ENCODE data around the gene USP13.

USP13 gene

GRCh38 chr3:179743913-179744312 lies 91.1 kb downstream of the USP13 start:
- DNase-seq (ENCODE audit: extremely low spot score): no peak
- ChIA-PET CTCF (no interaction called here), POLR2A (no interaction called here)
- TF ChIP-seq, protein P1, sequence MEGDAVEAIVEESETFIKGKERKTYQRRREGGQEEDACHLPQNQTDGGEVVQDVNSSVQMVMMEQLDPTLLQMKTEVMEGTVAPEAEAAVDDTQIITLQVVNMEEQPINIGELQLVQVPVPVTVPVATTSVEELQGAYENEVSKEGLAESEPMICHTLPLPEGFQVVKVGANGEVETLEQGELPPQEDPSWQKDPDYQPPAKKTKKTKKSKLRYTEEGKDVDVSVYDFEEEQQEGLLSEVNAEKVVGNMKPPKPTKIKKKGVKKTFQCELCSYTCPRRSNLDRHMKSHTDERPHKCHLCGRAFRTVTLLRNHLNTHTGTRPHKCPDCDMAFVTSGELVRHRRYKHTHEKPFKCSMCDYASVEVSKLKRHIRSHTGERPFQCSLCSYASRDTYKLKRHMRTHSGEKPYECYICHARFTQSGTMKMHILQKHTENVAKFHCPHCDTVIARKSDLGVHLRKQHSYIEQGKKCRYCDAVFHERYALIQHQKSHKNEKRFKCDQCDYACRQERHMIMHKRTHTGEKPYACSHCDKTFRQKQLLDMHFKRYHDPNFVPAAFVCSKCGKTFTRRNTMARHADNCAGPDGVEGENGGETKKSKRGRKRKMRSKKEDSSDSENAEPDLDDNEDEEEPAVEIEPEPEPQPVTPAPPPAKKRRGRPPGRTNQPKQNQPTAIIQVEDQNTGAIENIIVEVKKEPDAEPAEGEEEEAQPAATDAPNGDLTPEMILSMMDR (IDR thresholded peaks at IDR 0.05; ENCODE audit: control extremely low read depth, extremely low read depth, low read depth, missing control alignments): no peak

DNA sequence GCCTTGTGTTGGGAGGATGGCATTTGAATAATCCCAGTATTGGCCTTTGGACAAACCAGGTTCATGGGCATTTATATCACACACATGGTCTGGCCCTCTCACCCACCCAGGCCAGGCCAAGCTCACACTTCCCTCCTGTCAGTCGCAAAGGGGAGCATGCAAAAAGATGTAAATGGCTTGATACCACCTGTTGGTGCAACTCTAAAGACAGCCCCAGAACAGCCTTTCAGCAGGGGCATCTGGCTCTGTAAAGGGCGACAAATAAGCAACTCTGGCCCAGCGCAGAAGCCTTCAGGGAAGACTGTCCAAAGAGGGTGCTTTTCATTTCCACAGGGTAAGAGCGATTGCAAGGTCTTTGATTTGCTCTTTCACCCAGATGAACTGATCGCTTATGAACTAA lies 91.8 kb downstream of the USP13 start:
- no peak for DNase-seq (ENCODE audit: extremely low spot score)
- TF ChIP-seq, protein P1 (IDR thresholded peaks at IDR 0.05; ENCODE audit: control extremely low read depth, extremely low read depth, low read depth, missing control alignments): no peak
- ChIA-PET POLR2A (no interaction called here), CTCF (no interaction called here)

DNA sequence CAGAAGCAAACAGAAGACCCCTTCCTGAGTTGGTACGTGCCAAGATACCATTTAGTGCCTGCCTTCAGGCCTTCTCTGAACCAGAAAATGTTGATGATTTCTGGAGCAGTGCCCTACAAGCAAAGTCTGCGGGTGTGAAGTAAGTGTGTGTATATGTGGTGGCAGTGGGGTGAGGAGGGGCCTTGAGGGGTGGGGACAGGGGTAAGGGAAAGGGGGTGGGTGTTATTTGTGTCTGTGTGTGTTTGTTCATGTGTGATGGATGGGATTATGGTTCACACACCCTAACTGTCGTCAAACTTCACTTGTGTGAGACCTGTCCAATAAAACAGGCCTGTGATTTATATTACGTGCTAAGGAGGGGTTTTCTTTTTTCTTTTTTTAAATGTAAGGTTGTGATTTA lies 92.2 kb downstream of the USP13 start:
- CTCF ChIA-PET: no interaction called here
- no peak for DNase-seq (ENCODE audit: extremely low spot score)
- TF ChIP-seq, protein P1 (IDR thresholded peaks at IDR 0.05; ENCODE audit: control extremely low read depth, extremely low read depth, low read depth, missing control alignments): no peak
- POLR2A ChIA-PET: no interaction called here

DNA sequence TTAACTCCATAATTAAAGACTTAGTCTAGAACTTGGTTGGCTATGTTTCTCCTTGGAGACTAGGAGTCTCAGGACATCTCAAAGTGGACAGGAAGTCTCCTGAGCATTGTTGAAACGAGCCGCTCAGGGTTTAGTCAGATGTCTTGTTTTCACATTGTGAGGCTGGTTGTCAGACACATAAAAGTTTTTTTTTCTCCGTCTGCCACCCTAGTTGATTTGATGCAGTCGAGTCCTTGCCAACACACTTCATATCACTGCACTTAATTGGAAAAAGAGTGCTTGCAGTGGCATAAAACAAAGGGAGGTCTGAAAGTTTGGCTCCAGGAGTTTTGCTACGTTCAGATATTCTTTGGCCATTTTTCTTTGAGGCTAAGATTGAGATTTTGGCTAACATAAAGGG lies 92.9 kb downstream of the USP13 start:
- no peak for DNase-seq (ENCODE audit: extremely low spot score)
- TF ChIP-seq, protein P1 (IDR thresholded peaks at IDR 0.05; ENCODE audit: control extremely low read depth, extremely low read depth, low read depth, missing control alignments): no peak
- ChIA-PET POLR2A (no interaction called here), CTCF (no interaction called here)

GRCh38 chr3:179750720-179751328 lies 98.0 kb downstream of the USP13 start:
- no peak for DNase-seq (ENCODE audit: extremely low spot score)
- ChIA-PET POLR2A (no interaction called here), CTCF (interaction anchor here (0.8 to 1.6 kb wide), 7 partner anchors 10 to 845 kb away, joined by 3 to 7 read pairs (median 3); no protein-coding TSS in a partner anchor)
- TF ChIP-seq, protein P1 (IDR thresholded peaks at IDR 0.05; ENCODE audit: control extremely low read depth, extremely low read depth, low read depth, missing control alignments): peak; percentile 66

GRCh38 chr3:179760944-179761343 lies 108.1 kb downstream of the USP13 start:
- CTCF ChIA-PET: interaction anchor here (1.4 to 1.9 kb wide), 2 partner anchors 9 to 10 kb away, joined by 3 to 6 read pairs; no protein-coding TSS in a partner anchor
- POLR2A ChIA-PET: no interaction called here
- TF ChIP-seq, protein P1 (IDR thresholded peaks at IDR 0.05; ENCODE audit: control extremely low read depth, extremely low read depth, low read depth, missing control alignments): no peak
- DNase-seq (ENCODE audit: extremely low spot score): no peak
